ENCODE data around the gene CFD. TPM values are rescaled to one million over a fixed set of nuclear protein-coding genes. Genes with fewer than 3 reads are reported as not detected.

Gene CFD
- 1 to 10 TPM in 2 of 3 donors, under 1 TPM in 1; 0.49 to 1.9 (median 1.1) TPM for total RNA-seq

- DNase-seq (no peak), ATAC-seq (no peak)
- no peak within 1 kb of the TSS for H3K4me3 Mint-ChIP-seq
- H3K4me1 Mint-ChIP-seq (ENCODE audit: low read depth), result peaks cover 10% of the 10 kb centered on the region
- no peaks in the 10 kb centered on the region for H3K9me3 Mint-ChIP-seq
- H3K27me3 Mint-ChIP-seq (ENCODE audit: low read depth), result peaks cover 14% of the 10 kb centered on the region
- H3K36me3 Mint-ChIP-seq (ENCODE audit: insufficient read depth), result no peaks in the 10 kb centered on the region
These were observed at the start of gene CFD for GRCh38 chr19:858868-859843. Gene CFD, plus strand, starts transcription at chr19:859664. Its CDS starts 26 bp downstream, at chr19:859690.

GRCh38 chr19:810077-810855 is 49.2 kb upstream of the CFD start:
- H3K27me3 Mint-ChIP-seq (ENCODE audit: low read depth), result no peaks in the 10 kb centered on the region
- H3K4me1 Mint-ChIP-seq (ENCODE audit: low read depth), result peaks cover 6% of the 10 kb centered on the region
- ATAC-seq (no peak), DNase-seq (no peak)
- no peaks in the 10 kb centered on the region for H3K9me3 Mint-ChIP-seq
- H3K4me3 Mint-ChIP-seq, result no peak overlapping the region
- peaks cover 25% of the 10 kb centered on the region for H3K36me3 Mint-ChIP-seq (ENCODE audit: insufficient read depth)

- H3K27me3 Mint-ChIP-seq (ENCODE audit: low read depth), result no peaks in the 10 kb centered on the region
- no peak for DNase-seq
- H3K9me3 Mint-ChIP-seq, result no peaks in the 10 kb centered on the region
- H3K36me3 Mint-ChIP-seq (ENCODE audit: insufficient read depth), result peaks cover 25% of the 10 kb centered on the region
- no peak for ATAC-seq
- H3K4me3 Mint-ChIP-seq, result no peak overlapping the region
- peaks cover 6% of the 10 kb centered on the region for H3K4me1 Mint-ChIP-seq (ENCODE audit: low read depth)
These were observed 48.5 kb upstream of the CFD start for GRCh38 chr19:810883-811489.

GRCh38 chr19:811506-812048 is 47.9 kb upstream of the CFD start:
- peaks cover 6% of the 10 kb centered on the region for H3K4me1 Mint-ChIP-seq (ENCODE audit: low read depth)
- peaks cover 27% of the 10 kb centered on the region for H3K36me3 Mint-ChIP-seq (ENCODE audit: insufficient read depth)
- ATAC-seq, result no peak
- H3K9me3 Mint-ChIP-seq, result no peaks in the 10 kb centered on the region
- no peak overlapping the region for H3K4me3 Mint-ChIP-seq
- DNase-seq, result no peak
- H3K27me3 Mint-ChIP-seq (ENCODE audit: low read depth), result no peaks in the 10 kb centered on the region

- H3K9me3 Mint-ChIP-seq, result no peaks in the 10 kb centered on the region
- no peak for ATAC-seq
- no peak overlapping the region for H3K4me3 Mint-ChIP-seq
- no peak for DNase-seq
- H3K4me1 Mint-ChIP-seq (ENCODE audit: low read depth), result peaks cover 6% of the 10 kb centered on the region
- H3K36me3 Mint-ChIP-seq (ENCODE audit: insufficient read depth), result peaks cover 25% of the 10 kb centered on the region
- no peaks in the 10 kb centered on the region for H3K27me3 Mint-ChIP-seq (ENCODE audit: low read depth)
These were observed 47.3 kb upstream of the CFD start for GRCh38 chr19:812049-812746.

GRCh38 chr19:812747-813218 is 46.7 kb upstream of the CFD start:
- peaks cover 19% of the 10 kb centered on the region for H3K36me3 Mint-ChIP-seq (ENCODE audit: insufficient read depth)
- ATAC-seq (no peak), DNase-seq (no peak)
- no peaks in the 10 kb centered on the region for H3K9me3 Mint-ChIP-seq
- H3K27me3 Mint-ChIP-seq (ENCODE audit: low read depth), result no peaks in the 10 kb centered on the region
- peaks cover 1% of the 10 kb centered on the region for H3K4me1 Mint-ChIP-seq (ENCODE audit: low read depth)
- H3K4me3 Mint-ChIP-seq, result no peak overlapping the region

- ATAC-seq (no peak), DNase-seq (no peak)
- Mint-ChIP-seq H3K4me1 (ENCODE audit: low read depth) (no peaks in the 10 kb centered on the region), H3K27me3 (ENCODE audit: low read depth) (no peaks in the 10 kb centered on the region), H3K9me3 (no peaks in the 10 kb centered on the region), H3K4me3 (no peak overlapping the region), H3K36me3 (ENCODE audit: insufficient read depth) (peaks cover 16% of the 10 kb centered on the region)
These were observed 46.0 kb upstream of the CFD start for GRCh38 chr19:813219-814151.

GRCh38 chr19:814152-815078 is 45.0 kb upstream of the CFD start:
- no peaks in the 10 kb centered on the region for H3K27me3 Mint-ChIP-seq (ENCODE audit: low read depth)
- no peaks in the 10 kb centered on the region for H3K9me3 Mint-ChIP-seq
- peak overlapping the region; percentile 47 for H3K4me3 Mint-ChIP-seq
- peak; percentile 2 for ATAC-seq
- peaks cover 16% of the 10 kb centered on the region for H3K36me3 Mint-ChIP-seq (ENCODE audit: insufficient read depth)
- DNase-seq, result no peak
- H3K4me1 Mint-ChIP-seq (ENCODE audit: low read depth), result no peaks in the 10 kb centered on the region

GRCh38 chr19:815079-815774 is 44.2 kb upstream of the CFD start:
- peaks cover 16% of the 10 kb centered on the region for H3K36me3 Mint-ChIP-seq (ENCODE audit: insufficient read depth)
- ATAC-seq, result peak; percentile 11 to 14
- H3K4me3 Mint-ChIP-seq, result peak overlapping the region; percentile 47
- H3K27me3 Mint-ChIP-seq (ENCODE audit: low read depth), result no peaks in the 10 kb centered on the region
- no peaks in the 10 kb centered on the region for H3K4me1 Mint-ChIP-seq (ENCODE audit: low read depth)
- DNase-seq, result no peak
- H3K9me3 Mint-ChIP-seq, result no peaks in the 10 kb centered on the region

- H3K4me1 Mint-ChIP-seq (ENCODE audit: low read depth), result no peaks in the 10 kb centered on the region
- ATAC-seq (peak; percentile 6 to 7), DNase-seq (no peak)
- H3K36me3 Mint-ChIP-seq (ENCODE audit: insufficient read depth), result peaks cover 12% of the 10 kb centered on the region
- no peaks in the 10 kb centered on the region for H3K9me3 Mint-ChIP-seq
- H3K4me3 Mint-ChIP-seq, result peak overlapping the region; percentile 26
- H3K27me3 Mint-ChIP-seq (ENCODE audit: low read depth), result no peaks in the 10 kb centered on the region
These were observed 43.5 kb upstream of the CFD start for GRCh38 chr19:815775-816499.

- H3K4me1 Mint-ChIP-seq (ENCODE audit: low read depth), result no peaks in the 10 kb centered on the region
- ATAC-seq (no peak), DNase-seq (no peak)
- H3K27me3 Mint-ChIP-seq (ENCODE audit: low read depth), result no peaks in the 10 kb centered on the region
- H3K36me3 Mint-ChIP-seq (ENCODE audit: insufficient read depth), result peaks cover 10% of the 10 kb centered on the region
- no peaks in the 10 kb centered on the region for H3K9me3 Mint-ChIP-seq
- no peak overlapping the region for H3K4me3 Mint-ChIP-seq
These were observed 43.0 kb upstream of the CFD start for GRCh38 chr19:816500-816857.
